SK-N-SH (cell line): ENCODE measurements around the gene CHD6. TPM values are rescaled to one million over a fixed set of nuclear protein-coding genes. Genes with fewer than 3 reads are reported as not detected.

Experiments
- CTCF ChIA-PET: fragments of 300-600, 350-600 bp; formaldehyde crosslinking; extraction: SDS; loops from one replicate; lab custom pipeline; 2021; lab: Yijun Ruan, JAX
- POLR2A ChIA-PET: fragments of 350-600 bp; sonication (Branson Sonifier 250); formaldehyde crosslinking; extraction: SDS; loops from one replicate; lab custom pipeline; 2020; ENCODE audit warnings: antibody characterized with exemption, inconsistent platforms; lab: Yijun Ruan, JAX
- DNase-seq: peaks from one replicate; pipeline ENCODE4 v3.0.0; 2012
- H2AFZ ChIP-seq: fragments of 200-600 bp; sonication (generic); 2 replicates; pipeline ENCODE4 v1.8.1; 2016; ENCODE audit warnings: antibody characterized with exemption, mild to moderate bottlenecking, low read depth
- H3F3A ChIP-seq: fragments of 200-600 bp; sonication (generic); replicated peaks from 2 replicates; pipeline ENCODE3; 2016; ENCODE audit warnings: antibody characterized with exemption, mild to moderate bottlenecking; ENCODE audit not compliant: insufficient read depth
- H3K27ac ChIP-seq, 2 experiments: fragments of 200-500 bp in 1 of 2; fragments of 200-600 bp in 1 of 2; sonication (Bioruptor generic) in 1 of 2; sonication (generic), shearing (Covaris generic) in 1 of 2; 2 replicates each; pipeline versions ENCODE4 v1.5.1 to v1.6.1; 2014 to 2016; ENCODE audit warnings: low read depth in 2 of 2, inconsistent platforms in 1 of 2, low read length in 1 of 2, mild to moderate bottlenecking in 1 of 2, mixed read lengths in 1 of 2
- H3K27me3 ChIP-seq: fragments of 200-600 bp; sonication (generic), shearing (Covaris generic); 2 replicates; pipeline ENCODE4 v1.6.1; 2016; ENCODE audit warnings: mixed run types; ENCODE audit not compliant: insufficient read depth
- H3K36me3 ChIP-seq, 2 experiments: fragments of 200-500 bp in 1 of 2; fragments of 200-600 bp in 1 of 2; sonication (Bioruptor generic) in 1 of 2; sonication (generic) in 1 of 2; replicated peaks in 1 of 2; 2 replicates each; pipeline versions ENCODE3 to v1.5.1; 2014 to 2016; ENCODE audit warnings: low read length in 1 of 2, mild to moderate bottlenecking in 1 of 2; ENCODE audit not compliant: insufficient read depth in 2 of 2, control insufficient read depth in 1 of 2
- H3K4me1 ChIP-seq, 2 experiments: fragments of 200-500 bp in 1 of 2; fragments of 200-600 bp in 1 of 2; sonication (Bioruptor generic) in 1 of 2; sonication (generic), shearing (Covaris generic) in 1 of 2; 2 replicates each; pipeline versions ENCODE4 v1.5.1 to v1.6.1; 2014 to 2016; ENCODE audit warnings: low read depth in 1 of 2, low read length in 1 of 2, mixed run types in 1 of 2; ENCODE audit not compliant: insufficient read depth in 2 of 2, control insufficient read depth in 1 of 2
- H3K4me2 ChIP-seq: fragments of 200-600 bp; sonication (generic), shearing (Covaris generic); 2 replicates; pipeline ENCODE4 v1.6.1; 2017; ENCODE audit warnings: mixed run types
- H3K4me3 ChIP-seq, 2 experiments: fragments of 200-500 bp in 1 of 2; fragments of 200-600 bp in 1 of 2; sonication (Bioruptor generic) in 1 of 2; sonication (generic), shearing (Covaris generic) in 1 of 2; 2 replicates each; pipeline versions ENCODE4 v1.5.1 to v1.8.1; 2014 to 2016; ENCODE audit warnings: low read depth in 2 of 2, inconsistent platforms in 1 of 2, low read length in 1 of 2, mild to moderate bottlenecking in 1 of 2, mixed read lengths in 1 of 2, moderate library complexity in 1 of 2
- H3K79me2 ChIP-seq: fragments of 200-600 bp; sonication (generic); 2 replicates; pipeline ENCODE4 v1.8.1; 2017; ENCODE audit warnings: mild to moderate bottlenecking; ENCODE audit not compliant: insufficient read depth
- H3K9ac ChIP-seq: fragments of 200-600 bp; sonication (generic); 2 replicates; pipeline ENCODE4 v1.6.1; 2017; ENCODE audit warnings: mixed run types
- H3K9me2 ChIP-seq: fragments of 200-600 bp; sonication (generic); 2 replicates; pipeline ENCODE4 v1.6.1; 2017; ENCODE audit warnings: mixed run types
- H3K9me3 ChIP-seq: fragments of 200-600 bp; sonication (generic); 2 replicates; pipeline ENCODE4 v1.6.1; 2017; ENCODE audit warnings: mixed run types, mild to moderate bottlenecking, moderate library complexity
- H4K20me1 ChIP-seq: fragments of 200-600 bp; sonication (generic); 2 replicates; pipeline ENCODE4 v1.6.1; 2017; ENCODE audit warnings: mild to moderate bottlenecking, mixed run types; ENCODE audit not compliant: insufficient read depth
- ELF1 ChIP-seq: IDR thresholded peaks from 2 replicates; pipeline ENCODE4 v1.4.0; 2012
- EP300 ChIP-seq, 2 experiments: IDR thresholded peaks; 2 replicates each; pipeline versions ENCODE4 v1.4.0 to v1.6.1; 2012; ENCODE audit warnings: borderline replicate concordance in 1 of 2, low read depth in 1 of 2, low read length in 1 of 2
- FOSL2 ChIP-seq: IDR thresholded peaks from 2 replicates; pipeline ENCODE4 v1.4.0; 2012; ENCODE audit warnings: low read depth, mild to moderate bottlenecking, moderate library complexity, borderline replicate concordance
- FOXM1 ChIP-seq: IDR thresholded peaks from 2 replicates; pipeline ENCODE4 v1.4.0; 2012; ENCODE audit warnings: low read depth, mild to moderate bottlenecking
- GABPA ChIP-seq: IDR thresholded peaks from 2 replicates; pipeline ENCODE4 v1.4.0; 2012; ENCODE audit warnings: low read depth, mild to moderate bottlenecking
- NFIC ChIP-seq: IDR thresholded peaks from 2 replicates; pipeline ENCODE4 v1.4.0; 2012; ENCODE audit warnings: borderline replicate concordance
- PBX3 ChIP-seq: IDR thresholded peaks from 2 replicates; pipeline ENCODE4; 2012
- RAD21 ChIP-seq: IDR thresholded peaks from 2 replicates; pipeline ENCODE4 v1.6.1; 2012; ENCODE audit warnings: mild to moderate bottlenecking, low read length
- RCOR1 ChIP-seq: fragments of 150-350 bp; IDR thresholded peaks from 2 replicates; pipeline ENCODE4 v1.6.1; 2017; ENCODE audit warnings: antibody characterized with exemption, low read length
- REST ChIP-seq: IDR thresholded peaks from 2 replicates; pipeline ENCODE4 v1.6.1; 2012; ENCODE audit warnings: mild to moderate bottlenecking, low read depth, low read length, moderate library complexity
- RFX5 ChIP-seq: IDR thresholded peaks from 2 replicates; pipeline ENCODE4 v1.6.1; 2012; ENCODE audit warnings: mild to moderate bottlenecking, improper control_type of control experiment, low read length
- TAF1 ChIP-seq: IDR thresholded peaks from 2 replicates; pipeline ENCODE4 v1.6.1; 2012; ENCODE audit warnings: low read depth, mild to moderate bottlenecking, low read length, moderate library complexity, borderline replicate concordance
- TCF12 ChIP-seq: IDR thresholded peaks from 2 replicates; pipeline ENCODE4 v1.4.0; 2012
- TEAD4 ChIP-seq: IDR thresholded peaks from 2 replicates; pipeline ENCODE4 v1.4.0; 2012; ENCODE audit warnings: mild to moderate bottlenecking, borderline replicate concordance; ENCODE audit not compliant: insufficient read depth
- YY1 ChIP-seq: IDR thresholded peaks from 2 replicates; pipeline ENCODE4 v1.4.0; 2012; ENCODE audit warnings: low read depth, mild to moderate bottlenecking
- WGBS: methylation state at CpG from one replicate; pipeline ENCODE4 v1.1.6; 2017; ENCODE audit warnings: low lambda C conversion rate; 5-methylcytosine and 5-hydroxymethylcytosine counted together
- polyA plus RNA-seq, 3 experiments: library from polyadenylated mRNA; depleted of rRNA; stranded (reverse); fragments of >200 nt; gene quantifications; 2 replicates each; pipeline ENCODE4 v1.2.3, GENCODE V29; 2012
- TF ChIP-seq, protein P1 (sequence below): fragments of 150-350 bp; IDR thresholded peaks from 2 replicates; pipeline ENCODE4 v1.6.1; 2016; ENCODE audit warnings: mild to moderate bottlenecking, low read depth, low read length
- TF ChIP-seq, protein P2 (sequence below): fragments of 150-350 bp; IDR thresholded peaks from 2 replicates; pipeline ENCODE4 v1.6.1; 2017; ENCODE audit warnings: antibody characterized with exemption, low read length, low read depth, borderline replicate concordance

The CHD6 gene
- polyA plus RNA-seq, 1 of the 3 experiments (the other 2 are of a cell fraction), result 7.1 TPM

DNA sequence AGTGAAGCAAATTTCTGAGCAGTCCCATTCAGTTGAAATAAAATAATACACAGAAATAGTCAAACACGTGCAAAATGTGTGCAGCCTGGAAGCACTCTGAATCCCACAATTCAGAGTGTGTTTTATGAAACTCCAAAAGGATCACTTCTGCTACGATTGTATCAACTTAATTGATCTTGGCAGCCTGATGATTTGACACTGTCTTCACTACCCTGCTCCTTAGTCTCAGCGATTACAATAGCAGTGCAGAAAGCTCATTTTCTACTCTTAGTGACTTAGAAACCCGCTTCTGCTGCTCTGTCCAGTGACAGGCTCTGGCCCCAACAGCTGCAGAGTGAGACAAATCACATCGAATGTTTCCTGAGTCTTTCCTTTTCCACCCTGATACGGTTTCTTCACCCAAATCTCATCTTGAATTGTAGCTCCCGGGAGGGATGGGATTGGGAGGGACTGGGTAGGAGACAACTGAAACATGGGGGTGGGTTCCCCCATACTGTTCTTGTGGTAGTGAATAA lies 235.3 kb downstream of the CHD6 start:
- POLR2A ChIA-PET, result no interaction called here
- peaks cover 6% of the 10 kb centered on the region; the same call in 1 of the 2 replicates for H3K27me3 ChIP-seq
- H2AFZ ChIP-seq, result no peak overlapping the region
- no peak overlapping the region for H3K4me3 ChIP-seq
- no peak for TF ChIP-seq ELF1
- H3K9me3 ChIP-seq, result no peaks in the 10 kb centered on the region
- H3K9ac ChIP-seq, result no peak overlapping the region
- peaks cover 0 to 12% of the 10 kb centered on the region in 2 experiments; a peak in 1 of 4 replicates for H3K4me1 ChIP-seq
- H3K27ac ChIP-seq, result no peak overlapping the region
- CTCF ChIA-PET, result interaction anchor here (1.0 kb wide), 1 partner anchor 28 kb away, joined by 5 read pairs; no protein-coding TSS in a partner anchor
- H3K9me2 ChIP-seq, result no peaks in the 10 kb centered on the region
- no peaks in the 10 kb centered on the region for H3F3A ChIP-seq
- no peak overlapping the region for H3K4me2 ChIP-seq
- no peaks in the 10 kb centered on the region for H4K20me1 ChIP-seq
- no peak for DNase-seq
- no peaks in the 10 kb centered on the region for H3K36me3 ChIP-seq
- 59% methylated on average over 7 of the region's 7 CpGs for WGBS
- no peaks in the 10 kb centered on the region for H3K79me2 ChIP-seq

- no peaks in the 10 kb centered on the region for H4K20me1 ChIP-seq
- H3K9ac ChIP-seq, result no peak overlapping the region
- DNase-seq, result no peak
- no peak overlapping the region for H3K27ac ChIP-seq
- ChIA-PET POLR2A (no interaction called here), CTCF (interaction anchor here (3.2 kb wide), 1 partner anchor 40 kb away, joined by 11 read pairs; the partner anchor contains the start of gene LPIN3)
- peaks cover 6% of the 10 kb centered on the region; the same call in 1 of the 2 replicates for H3K27me3 ChIP-seq
- H3K79me2 ChIP-seq, result no peaks in the 10 kb centered on the region
- H3K4me3 ChIP-seq, result no peak overlapping the region
- no peaks in the 10 kb centered on the region; a peak in 1 of 4 replicates for H3K4me1 ChIP-seq
- H3F3A ChIP-seq, result no peaks in the 10 kb centered on the region
- no peak overlapping the region for H2AFZ ChIP-seq
- H3K9me3 ChIP-seq, result no peaks in the 10 kb centered on the region
- no peak overlapping the region for H3K4me2 ChIP-seq
- TF ChIP-seq RCOR1, result no peak
- TF ChIP-seq TCF12, result no peak
- TF ChIP-seq YY1, result no peak
- TF ChIP-seq, protein P1, sequence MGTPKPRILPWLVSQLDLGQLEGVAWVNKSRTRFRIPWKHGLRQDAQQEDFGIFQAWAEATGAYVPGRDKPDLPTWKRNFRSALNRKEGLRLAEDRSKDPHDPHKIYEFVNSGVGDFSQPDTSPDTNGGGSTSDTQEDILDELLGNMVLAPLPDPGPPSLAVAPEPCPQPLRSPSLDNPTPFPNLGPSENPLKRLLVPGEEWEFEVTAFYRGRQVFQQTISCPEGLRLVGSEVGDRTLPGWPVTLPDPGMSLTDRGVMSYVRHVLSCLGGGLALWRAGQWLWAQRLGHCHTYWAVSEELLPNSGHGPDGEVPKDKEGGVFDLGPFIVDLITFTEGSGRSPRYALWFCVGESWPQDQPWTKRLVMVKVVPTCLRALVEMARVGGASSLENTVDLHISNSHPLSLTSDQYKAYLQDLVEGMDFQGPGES, result no peak
- TF ChIP-seq EP300 (IDR thresholded peaks at IDR 0.05; ENCODE audit: borderline replicate concordance in 1 of 2, low read depth in 1 of 2, low read length in 1 of 2), result no peak
- no peak for TF ChIP-seq RAD21
- no peak for TF ChIP-seq TEAD4
- TF ChIP-seq FOXM1, result no peak
- TF ChIP-seq, protein P2, sequence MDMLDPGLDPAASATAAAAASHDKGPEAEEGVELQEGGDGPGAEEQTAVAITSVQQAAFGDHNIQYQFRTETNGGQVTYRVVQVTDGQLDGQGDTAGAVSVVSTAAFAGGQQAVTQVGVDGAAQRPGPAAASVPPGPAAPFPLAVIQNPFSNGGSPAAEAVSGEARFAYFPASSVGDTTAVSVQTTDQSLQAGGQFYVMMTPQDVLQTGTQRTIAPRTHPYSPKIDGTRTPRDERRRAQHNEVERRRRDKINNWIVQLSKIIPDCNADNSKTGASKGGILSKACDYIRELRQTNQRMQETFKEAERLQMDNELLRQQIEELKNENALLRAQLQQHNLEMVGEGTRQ, result no peak
- TF ChIP-seq FOSL2, result no peak
- TF ChIP-seq RFX5, result no peak
- TF ChIP-seq NFIC, result no peak
- TF ChIP-seq GABPA, result no peak
- TF ChIP-seq PBX3, result no peak
- no peak for TF ChIP-seq TAF1
- no peak for TF ChIP-seq REST
- H3K9me2 ChIP-seq, result no peaks in the 10 kb centered on the region
- 67% methylated on average over 12 of the region's 12 CpGs for WGBS
- no peaks in the 10 kb centered on the region for H3K36me3 ChIP-seq
Observed at GRCh38 chr20:41380551-41381193, 237.5 kb downstream of the CHD6 start.
